H9 (cell line): ENCODE measurements around the gene NFASC. TPM values are rescaled to one million over a fixed set of nuclear protein-coding genes. Genes with fewer than 3 reads are reported as not detected.
A peak's percentile ranks its signal among the peaks of the same experiment; 100 is the strongest.

Experiments
- DNase-seq: peaks from one replicate; pipeline ENCODE4 v3.0.0-alpha.2; 2017
- H2AFZ ChIP-seq: one replicate; pipeline ENCODE4 v1.6.1; 2013; ENCODE audit warnings: mild to moderate bottlenecking, low read length, control low read depth, moderate library complexity
- H2AK5ac ChIP-seq: 2 replicates; pipeline ENCODE4 v1.6.1; 2013; ENCODE audit warnings: low read length, control low read depth, mixed read lengths; ENCODE audit not compliant: insufficient read length
- H2BK120ac ChIP-seq: one replicate; pipeline ENCODE4 v1.6.1; 2013; ENCODE audit warnings: low read depth, mild to moderate bottlenecking, low read length, control low read depth, inconsistent platforms; ENCODE audit not compliant: poor library complexity, severe bottlenecking
- H2BK12ac ChIP-seq: 2 replicates; pipeline ENCODE4 v1.6.1; 2013; ENCODE audit warnings: low read length, control low read depth, mixed read lengths, low read depth; ENCODE audit not compliant: insufficient read length
- H2BK15ac ChIP-seq: 2 replicates; pipeline ENCODE4 v1.6.1; 2013; ENCODE audit warnings: low read depth, low read length, control low read depth
- H2BK20ac ChIP-seq: one replicate; pipeline ENCODE4 v1.6.1; 2013; ENCODE audit warnings: low read depth, mild to moderate bottlenecking, low read length, control low read depth, inconsistent platforms; ENCODE audit not compliant: poor library complexity, severe bottlenecking
- H2BK5ac ChIP-seq: 2 replicates; pipeline ENCODE4 v1.6.1; 2013; ENCODE audit warnings: low read length, control low read depth, mixed read lengths; ENCODE audit not compliant: insufficient read length
- H3K14ac ChIP-seq: 2 replicates; pipeline ENCODE4 v1.6.1; 2013; ENCODE audit warnings: low read length, control low read depth; ENCODE audit not compliant: insufficient read depth
- H3K18ac ChIP-seq: 2 replicates; pipeline ENCODE4 v1.6.1; 2013; ENCODE audit warnings: low read depth, mild to moderate bottlenecking, mixed read lengths, low read length, control low read depth; ENCODE audit not compliant: insufficient read length
- H3K23ac ChIP-seq: 2 replicates; pipeline ENCODE4 v1.6.1; 2013; ENCODE audit warnings: low read length, control low read depth, mixed read lengths, low read depth; ENCODE audit not compliant: insufficient read length
- H3K23me2 ChIP-seq: 2 replicates; pipeline ENCODE4 v1.6.1; 2013; ENCODE audit warnings: low read depth, mild to moderate bottlenecking, mixed read lengths, low read length, control low read depth; ENCODE audit not compliant: insufficient read length, poor library complexity, severe bottlenecking
- H3K27ac ChIP-seq: 2 replicates; pipeline ENCODE4 v1.5.1; 2013; ENCODE audit warnings: low read length, control low read depth, mixed read lengths, low read depth; ENCODE audit not compliant: insufficient read length
- H3K27me3 ChIP-seq: 2 replicates; pipeline ENCODE4 v1.6.1; 2013; ENCODE audit warnings: low read length, control low read depth, inconsistent platforms; ENCODE audit not compliant: insufficient read depth
- H3K4ac ChIP-seq: 2 replicates; pipeline ENCODE4 v1.6.1; 2013; ENCODE audit warnings: low read depth, mild to moderate bottlenecking, control low read depth, inconsistent platforms, low read length, moderate library complexity
- H3K4me1 ChIP-seq: 2 replicates; pipeline ENCODE4 v1.6.1; 2013; ENCODE audit warnings: low read length, control low read depth, inconsistent platforms; ENCODE audit not compliant: insufficient read depth
- H3K4me2 ChIP-seq: 2 replicates; pipeline ENCODE4 v1.6.1; 2013; ENCODE audit warnings: low read length, control low read depth, mixed read lengths; ENCODE audit not compliant: insufficient read length, insufficient read depth
- H3K56ac ChIP-seq: 2 replicates; pipeline ENCODE4 v1.6.1; 2013; ENCODE audit warnings: low read depth, mild to moderate bottlenecking, mixed read lengths, low read length, control low read depth; ENCODE audit not compliant: insufficient read length
- H3K79me1 ChIP-seq: 2 replicates; pipeline ENCODE4 v1.6.1; 2013; ENCODE audit warnings: low read depth, mild to moderate bottlenecking, moderate library complexity, low read length, control low read depth, inconsistent platforms; ENCODE audit not compliant: insufficient read depth, poor library complexity, severe bottlenecking
- H3K79me2 ChIP-seq: 2 replicates; pipeline ENCODE4 v1.6.1; 2013; ENCODE audit warnings: low read length, control low read depth, inconsistent platforms; ENCODE audit not compliant: insufficient read depth
- H3K9ac ChIP-seq: 2 replicates; pipeline ENCODE4 v1.6.1; 2013; ENCODE audit warnings: low read length, control low read depth, mixed read lengths; ENCODE audit not compliant: insufficient read length; ENCODE audit errors: extremely low read depth
- H3K9me3 ChIP-seq: one replicate; pipeline ENCODE4 v1.6.1; 2013; ENCODE audit warnings: low read depth, low read length, inconsistent platforms; ENCODE audit not compliant: control insufficient read depth
- H3T11ph ChIP-seq: one replicate; pipeline ENCODE4 v1.6.1; 2013; ENCODE audit warnings: mild to moderate bottlenecking, low read length, control low read depth, inconsistent platforms
- H4K20me1 ChIP-seq: one replicate; pipeline ENCODE4 v1.6.1; 2013; ENCODE audit not compliant: control insufficient read depth, insufficient read length, insufficient read depth
- H4K5ac ChIP-seq: 2 replicates; pipeline ENCODE4 v1.6.1; 2013; ENCODE audit warnings: low read depth, mild to moderate bottlenecking, mixed read lengths, low read length, control low read depth; ENCODE audit not compliant: insufficient read length
- H4K8ac ChIP-seq: replicated peaks from 2 replicates; pipeline ENCODE4 v1.6.1; 2013; ENCODE audit warnings: low read length, control low read depth, mixed read lengths, low read depth; ENCODE audit not compliant: insufficient read length
- H4K91ac ChIP-seq: 2 replicates; pipeline ENCODE4 v1.6.1; 2013; ENCODE audit warnings: low read depth, mild to moderate bottlenecking, moderate library complexity, mixed read lengths, low read length, control low read depth; ENCODE audit not compliant: insufficient read length
- H3K27ac Mint-ChIP-seq, 3 experiments: 2 replicates in 2 of 3; 3 replicates in 1 of 3; pipeline ENCODE4 v1.8.0; 2020 to 2021; ENCODE audit warnings: mixed read lengths in 3 of 3, mild to moderate bottlenecking in 1 of 3, moderate library complexity in 1 of 3
- H3K27me3 Mint-ChIP-seq: 2 replicates; pipeline ENCODE4 v1.8.0; 2021; ENCODE audit warnings: low read depth, mild to moderate bottlenecking, moderate library complexity, mixed read lengths
- H3K36me3 Mint-ChIP-seq, 3 experiments: 2 replicates in 2 of 3; 3 replicates in 1 of 3; pipeline ENCODE4 v1.8.0; 2020 to 2021; ENCODE audit warnings: low read depth in 3 of 3, mixed read lengths in 3 of 3; ENCODE audit not compliant: insufficient read depth in 1 of 3
- H3K4me1 Mint-ChIP-seq, 2 experiments: 2 replicates each; pipeline ENCODE4 v1.8.0; 2020; ENCODE audit warnings: mixed read lengths in 2 of 2
- H3K4me3 Mint-ChIP-seq, 2 experiments: 2 replicates in 1 of 2; 3 replicates in 1 of 2; pipeline ENCODE4 v1.8.0; 2020 to 2021; ENCODE audit warnings: mild to moderate bottlenecking in 2 of 2, mixed read lengths in 2 of 2, moderate library complexity in 1 of 2
- H3K9me3 Mint-ChIP-seq, 2 experiments: 2 replicates in 1 of 2; 3 replicates in 1 of 2; pipeline ENCODE4 v1.8.0; 2020; ENCODE audit warnings: mild to moderate bottlenecking in 2 of 2, mixed read lengths in 2 of 2, moderate library complexity in 1 of 2
- WGBS: extraction: QIAGEN DNeasy Blood & Tissue Kit; methylation state at CpG from one replicate; pipeline ENCODE4 v1.1.7; 2013; ENCODE audit warnings: missing lambda C conversion rate, low lambda C conversion rate, mixed read lengths; ENCODE audit not compliant: insufficient read length; ENCODE audit errors: extremely low coverage; 5-methylcytosine and 5-hydroxymethylcytosine counted together
- total RNA-seq: library from RNA; stranded (reverse); gene quantifications from 2 replicates; pipeline ENCODE4 v1.2.1, GENCODE V29; 2021
- TF ChIP-seq, protein P1 (sequence below): fragments of 200-600 bp; sonication (generic); conservative IDR thresholded peaks from 3 replicates; pipeline ENCODE4 v1.8.0; 2021; ENCODE audit warnings: antibody characterized with exemption, mild to moderate bottlenecking

Gene NFASC
- total RNA-seq, 1 experiment from 2014 or later: 5.0 TPM

DNA sequence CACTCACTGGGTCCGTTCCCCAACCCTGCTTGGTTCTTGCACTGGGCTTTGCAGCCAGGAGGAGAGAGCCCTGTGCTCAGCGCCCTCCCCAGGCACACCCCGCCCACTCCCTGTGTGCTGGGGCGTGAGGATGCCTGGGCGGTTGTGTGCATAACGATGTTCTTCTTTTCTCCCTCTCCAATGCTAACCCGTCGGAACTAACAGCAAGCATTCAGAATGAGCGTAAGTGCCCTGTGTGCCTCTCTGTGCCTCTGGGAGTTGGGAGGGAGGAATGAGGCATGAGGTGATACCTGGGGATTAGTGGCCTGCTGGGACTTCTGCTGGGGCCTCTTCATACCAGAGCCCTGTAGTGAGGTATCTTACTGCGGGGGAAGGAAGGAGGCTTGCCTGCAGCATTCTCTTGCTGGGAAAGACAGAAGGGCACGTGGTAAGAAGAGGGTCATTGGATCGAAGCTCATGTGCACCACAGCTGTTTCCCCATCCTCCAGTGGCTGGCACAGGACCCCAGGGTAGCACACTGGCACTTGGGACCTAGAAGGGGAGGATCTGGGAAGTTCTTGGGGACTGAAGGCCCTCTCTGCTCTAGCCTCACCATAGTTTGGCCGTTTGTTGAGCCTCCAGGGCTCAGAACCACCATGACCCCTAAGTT lies 79.8 kb downstream of the NFASC start:
- H2BK12ac ChIP-seq: no peak overlapping the region
- H3K4me1 ChIP-seq: peaks cover 2% of the 10 kb centered on the region; the same call in 1 of the 2 replicates
- WGBS: no CpG with 5 or more reads among the region's 13 CpGs
- no peak overlapping the region for H3T11ph ChIP-seq
- no peak overlapping the region for H2BK15ac ChIP-seq
- TF ChIP-seq, protein P1, sequence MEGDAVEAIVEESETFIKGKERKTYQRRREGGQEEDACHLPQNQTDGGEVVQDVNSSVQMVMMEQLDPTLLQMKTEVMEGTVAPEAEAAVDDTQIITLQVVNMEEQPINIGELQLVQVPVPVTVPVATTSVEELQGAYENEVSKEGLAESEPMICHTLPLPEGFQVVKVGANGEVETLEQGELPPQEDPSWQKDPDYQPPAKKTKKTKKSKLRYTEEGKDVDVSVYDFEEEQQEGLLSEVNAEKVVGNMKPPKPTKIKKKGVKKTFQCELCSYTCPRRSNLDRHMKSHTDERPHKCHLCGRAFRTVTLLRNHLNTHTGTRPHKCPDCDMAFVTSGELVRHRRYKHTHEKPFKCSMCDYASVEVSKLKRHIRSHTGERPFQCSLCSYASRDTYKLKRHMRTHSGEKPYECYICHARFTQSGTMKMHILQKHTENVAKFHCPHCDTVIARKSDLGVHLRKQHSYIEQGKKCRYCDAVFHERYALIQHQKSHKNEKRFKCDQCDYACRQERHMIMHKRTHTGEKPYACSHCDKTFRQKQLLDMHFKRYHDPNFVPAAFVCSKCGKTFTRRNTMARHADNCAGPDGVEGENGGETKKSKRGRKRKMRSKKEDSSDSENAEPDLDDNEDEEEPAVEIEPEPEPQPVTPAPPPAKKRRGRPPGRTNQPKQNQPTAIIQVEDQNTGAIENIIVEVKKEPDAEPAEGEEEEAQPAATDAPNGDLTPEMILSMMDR: no peak
- Mint-ChIP-seq H3K27me3 (no peaks in the 10 kb centered on the region), H3K36me3 (peaks cover 0 to 1% (median 0%) of the 10 kb centered on the region in 3 experiments; a peak in 1 of 7 replicates), H3K4me1 (peaks cover 15% of the 10 kb centered on the region in 2 experiments), H3K4me3 (no peak overlapping the region), H3K27ac (peak overlapping the region in 2 of 3 experiments; percentile 16 to 33; a peak in 3 of 7 replicates), H3K9me3 (no peaks in the 10 kb centered on the region)
- no peak overlapping the region for H2BK5ac ChIP-seq
- DNase-seq: no peak
- H3K14ac ChIP-seq: no peak overlapping the region; the same call in 1 of the 2 replicates
- no peak overlapping the region for H3K4me2 ChIP-seq
- no peak overlapping the region for H2BK20ac ChIP-seq
- no peak overlapping the region for H4K91ac ChIP-seq
- H2AFZ ChIP-seq: no peak overlapping the region
- H3K56ac ChIP-seq: no peak overlapping the region
- no peak overlapping the region for H3K9ac ChIP-seq
- H4K8ac ChIP-seq: no peak overlapping the region
- H4K20me1 ChIP-seq: no peaks in the 10 kb centered on the region
- H3K23ac ChIP-seq: no peak overlapping the region
- no peak overlapping the region for H4K5ac ChIP-seq
- no peak overlapping the region for H2BK120ac ChIP-seq
- H3K18ac ChIP-seq: no peak overlapping the region
- no peaks in the 10 kb centered on the region for H3K79me2 ChIP-seq
- H2AK5ac ChIP-seq: no peak overlapping the region
- H3K27me3 ChIP-seq: no peaks in the 10 kb centered on the region
- H3K23me2 ChIP-seq: no peaks in the 10 kb centered on the region
- no peak overlapping the region for H3K4ac ChIP-seq
- no peaks in the 10 kb centered on the region for H3K79me1 ChIP-seq
- no peaks in the 10 kb centered on the region for H3K9me3 ChIP-seq
- H3K27ac ChIP-seq: no peak overlapping the region
